C1 segment of cervical spinal cord (tissue), 14 donors: ENCODE measurements around the gene TBX2.
"Not testable (repeated sequence)": the region's sequence is repeated elsewhere in the genome, so short reads cannot be mapped to it uniquely, and the experiment has no call there.

Experiments
- DNase-seq, 14 donors: peaks; one replicate each; lab custom pipeline; 2025; lab: John Stamatoyannopoulos, UW

Gene TBX2

GRCh38 chr17:61399131-61400065 is at the start of gene TBX2:
Gene TBX2 (plus strand): TSS chr17:61399843. CDS start chr17:61400177, 334 bp downstream.
- peak in 1 of 14 donors; percentile 19 for DNase-seq

DNA sequence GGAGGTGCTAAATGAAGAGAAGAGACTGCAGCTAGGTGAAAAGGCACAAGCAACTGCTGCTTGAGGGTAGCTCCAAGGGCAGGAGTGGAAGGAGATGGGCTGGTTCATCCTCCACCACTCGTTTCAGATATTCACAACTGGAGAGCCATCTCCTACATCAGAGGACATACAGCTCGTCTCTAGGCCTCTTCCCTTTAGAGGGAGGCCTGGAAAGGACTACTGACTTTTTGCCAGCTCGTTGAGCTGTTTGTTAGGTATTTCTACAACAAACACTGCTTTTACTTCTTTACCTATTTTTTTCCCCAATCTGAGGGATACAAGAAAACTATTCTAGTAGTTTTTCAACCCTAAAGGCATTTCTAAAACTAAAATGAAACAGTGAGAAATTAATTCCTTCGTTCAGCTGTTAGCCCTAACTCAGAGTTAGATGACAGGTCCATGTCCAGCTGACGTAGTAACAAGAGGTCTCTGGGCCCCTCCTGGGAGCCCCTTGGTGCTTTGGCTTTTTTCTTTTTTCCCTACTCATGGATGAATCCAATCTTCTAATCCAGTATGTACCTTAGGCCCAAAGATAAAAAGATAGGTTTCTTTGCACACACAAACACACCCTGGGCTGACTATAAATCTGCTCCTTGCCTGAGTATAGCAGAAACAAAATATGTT is 47.8 kb upstream of the TBX2 start:
- DNase-seq: no peak

DNA sequence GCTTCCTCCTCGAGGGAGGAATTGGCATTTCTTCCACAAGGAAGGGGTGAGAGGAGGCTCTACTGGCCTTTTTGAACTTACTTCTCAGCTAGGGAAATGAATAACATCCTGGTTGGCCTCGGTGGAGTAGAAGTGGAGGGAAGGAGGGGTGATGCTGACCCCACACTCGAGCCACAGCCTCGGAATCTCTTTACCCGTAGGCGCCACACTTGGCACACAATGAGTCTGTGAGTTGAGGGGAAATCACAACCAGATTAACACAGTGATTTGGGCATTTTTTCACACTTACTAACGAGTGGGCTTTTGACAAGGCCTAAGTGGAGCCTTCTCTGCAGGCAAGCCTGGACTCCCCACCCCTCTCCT is 47.3 kb upstream of the TBX2 start:
- no peak for DNase-seq

DNA sequence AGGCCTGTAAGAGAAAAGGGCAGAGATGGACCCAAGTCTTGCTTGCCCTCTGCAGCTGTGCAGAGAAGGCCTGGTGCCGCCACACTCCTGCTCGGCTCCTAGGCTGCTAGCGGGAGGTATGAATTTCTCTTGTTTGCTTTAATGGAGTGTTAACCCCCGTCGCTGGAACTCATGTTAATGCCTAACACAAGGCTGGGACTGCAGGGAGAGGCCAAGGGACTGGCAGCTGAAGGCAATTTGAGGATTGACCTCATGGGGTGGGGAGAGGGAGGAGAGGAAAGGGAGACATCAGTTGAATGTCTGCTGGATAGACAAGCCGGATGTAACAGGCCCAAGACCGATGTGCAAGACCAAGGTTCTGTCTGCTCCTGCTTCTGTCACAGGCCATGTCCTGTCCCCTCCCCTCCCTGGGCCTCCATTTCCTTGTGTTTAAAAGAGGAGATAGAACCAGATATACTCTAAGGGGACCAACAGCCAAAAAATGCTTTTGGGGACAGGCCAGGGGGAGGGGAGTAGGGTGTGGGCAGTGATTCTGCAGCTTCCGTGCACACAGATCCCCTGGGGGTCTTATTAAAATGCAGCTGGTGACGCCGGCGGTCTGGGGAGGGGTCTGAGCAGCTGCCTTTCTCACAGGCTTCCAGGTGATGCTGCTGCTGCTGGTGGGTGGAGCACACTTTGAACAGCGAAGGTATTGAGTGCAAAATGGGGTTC is 46.7 kb upstream of the TBX2 start:
- no peak for DNase-seq

- DNase-seq: no peak
Observed at GRCh38 chr17:61353615-61354014, 46.0 kb upstream of the TBX2 start.

GRCh38 chr17:61354895-61355874 is 44.5 kb upstream of the TBX2 start:
- no peak for DNase-seq

GRCh38 chr17:61357061-61357460 is 42.6 kb upstream of the TBX2 start:
- not testable (repeated sequence) for DNase-seq

GRCh38 chr17:61359513-61359912 is 40.1 kb upstream of the TBX2 start:
- DNase-seq: not testable (repeated sequence)

GRCh38 chr17:61360318-61360943 is 39.2 kb upstream of the TBX2 start:
- DNase-seq: no peak

GRCh38 chr17:61361084-61361483 is 38.6 kb upstream of the TBX2 start:
- DNase-seq: no peak

- DNase-seq: no peak
Observed at GRCh38 chr17:61362396-61362795, 37.2 kb upstream of the TBX2 start.

DNA sequence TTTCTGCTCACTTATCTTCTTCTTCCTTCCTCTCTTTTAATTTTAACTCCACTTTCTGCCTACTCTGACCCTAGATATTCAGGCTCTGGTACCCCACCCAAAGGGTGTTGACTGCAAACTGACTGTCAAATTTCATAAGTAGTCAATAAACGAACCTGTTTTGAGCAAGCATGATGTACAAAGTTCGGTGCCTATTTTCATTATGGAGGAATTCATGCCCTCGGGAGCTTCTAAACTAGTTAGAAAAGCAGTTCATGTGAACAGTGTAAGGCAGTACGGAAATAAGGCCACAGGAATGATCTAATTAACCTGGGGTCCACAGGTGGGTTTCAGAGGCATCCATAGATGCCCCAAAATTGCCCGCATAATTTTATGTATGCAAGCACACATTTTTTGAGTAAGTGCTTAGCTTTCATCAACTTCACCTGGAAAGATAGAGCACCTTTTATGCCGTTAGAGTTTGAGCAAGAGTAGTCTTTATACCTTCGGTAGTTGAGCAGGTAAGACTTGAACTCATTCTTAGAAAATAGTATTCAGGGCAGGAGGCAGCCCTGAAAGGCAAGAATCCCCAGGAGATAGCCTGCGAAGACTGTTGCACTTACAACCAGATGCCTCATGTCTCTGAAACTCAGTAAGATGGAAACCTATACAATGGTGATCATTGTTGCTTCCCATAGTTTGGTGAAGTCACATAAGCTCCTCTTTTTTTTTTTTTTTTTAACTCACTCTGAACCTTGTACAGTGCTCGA is 36.6 kb upstream of the TBX2 start:
- DNase-seq: no peak

DNA sequence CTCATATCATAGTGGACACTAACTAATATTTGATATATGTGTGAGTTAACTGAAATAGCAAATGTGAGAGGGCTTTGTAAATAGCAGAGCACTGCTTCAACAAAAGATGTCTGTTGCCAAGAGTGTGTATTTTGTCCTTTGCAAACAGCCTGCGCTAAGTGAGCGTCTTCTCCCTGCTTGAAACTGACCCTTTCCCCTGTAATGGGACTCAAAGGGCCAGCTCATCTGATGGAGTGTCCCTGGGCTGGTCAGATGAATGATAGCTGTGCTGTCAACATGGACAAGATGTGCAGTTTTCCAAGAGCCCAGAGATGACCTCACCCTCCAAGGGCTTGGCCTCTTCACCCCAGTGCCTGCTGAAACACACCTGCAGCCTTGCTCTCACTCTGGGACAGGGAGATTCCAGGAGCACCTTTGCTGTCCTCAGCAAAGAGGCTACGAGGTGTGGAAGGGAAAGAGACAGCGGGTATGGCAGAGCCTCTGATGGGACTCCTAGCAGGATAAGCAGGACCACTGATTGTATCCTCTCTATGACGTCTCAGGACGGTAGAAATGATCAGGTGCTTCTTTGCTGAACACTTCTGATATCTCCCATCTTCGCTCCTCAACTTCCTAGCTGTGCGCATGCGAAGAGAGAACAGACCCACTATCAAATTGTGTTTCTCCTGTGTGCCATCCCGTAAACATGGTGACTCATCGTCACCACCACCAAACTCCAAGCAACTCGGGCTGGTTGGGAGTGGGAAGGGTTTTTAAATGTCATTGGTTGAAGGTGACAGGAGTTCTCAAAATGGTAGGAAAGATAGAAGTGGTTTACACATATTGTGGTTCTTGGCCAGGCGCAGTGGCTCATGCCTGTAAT is 35.8 kb upstream of the TBX2 start:
- DNase-seq: no peak

GRCh38 chr17:61364463-61364846 is 35.2 kb upstream of the TBX2 start:
- no peak for DNase-seq

DNA sequence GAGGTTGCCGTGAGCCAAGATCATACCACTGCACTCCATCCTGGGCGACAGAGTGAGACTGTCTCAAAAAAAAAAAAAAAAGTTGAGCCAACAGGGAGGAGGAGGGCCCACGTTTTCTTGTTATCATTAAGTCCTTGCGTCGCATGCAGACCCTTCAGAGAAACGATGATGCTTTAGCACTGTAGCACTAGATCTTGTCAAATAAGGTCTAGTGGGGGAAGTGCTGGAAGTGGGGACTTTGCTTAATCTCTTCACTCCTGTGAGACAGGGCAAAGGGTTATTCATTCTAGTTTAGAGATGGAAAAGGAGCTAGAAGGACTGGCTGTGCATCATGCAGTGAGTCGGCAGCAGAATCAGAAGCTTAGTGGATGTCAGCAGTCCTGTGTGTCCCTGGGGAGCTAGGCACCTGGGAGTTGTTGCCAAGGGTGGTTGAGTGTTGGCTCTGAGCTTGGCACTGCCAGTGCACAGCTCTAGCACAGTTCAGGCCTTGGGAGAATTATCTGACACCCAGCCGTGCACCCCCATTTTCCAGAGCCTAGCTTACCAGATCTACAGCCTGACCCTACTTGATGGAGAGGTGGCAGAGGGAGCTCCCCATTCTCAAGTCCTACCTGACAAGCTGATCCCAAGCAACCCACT is 33.4 kb upstream of the TBX2 start:
- DNase-seq: no peak

- peak in 1 of 14 donors; percentile 15 for DNase-seq
Observed at GRCh38 chr17:61366715-61367413, 32.8 kb upstream of the TBX2 start.

DNA sequence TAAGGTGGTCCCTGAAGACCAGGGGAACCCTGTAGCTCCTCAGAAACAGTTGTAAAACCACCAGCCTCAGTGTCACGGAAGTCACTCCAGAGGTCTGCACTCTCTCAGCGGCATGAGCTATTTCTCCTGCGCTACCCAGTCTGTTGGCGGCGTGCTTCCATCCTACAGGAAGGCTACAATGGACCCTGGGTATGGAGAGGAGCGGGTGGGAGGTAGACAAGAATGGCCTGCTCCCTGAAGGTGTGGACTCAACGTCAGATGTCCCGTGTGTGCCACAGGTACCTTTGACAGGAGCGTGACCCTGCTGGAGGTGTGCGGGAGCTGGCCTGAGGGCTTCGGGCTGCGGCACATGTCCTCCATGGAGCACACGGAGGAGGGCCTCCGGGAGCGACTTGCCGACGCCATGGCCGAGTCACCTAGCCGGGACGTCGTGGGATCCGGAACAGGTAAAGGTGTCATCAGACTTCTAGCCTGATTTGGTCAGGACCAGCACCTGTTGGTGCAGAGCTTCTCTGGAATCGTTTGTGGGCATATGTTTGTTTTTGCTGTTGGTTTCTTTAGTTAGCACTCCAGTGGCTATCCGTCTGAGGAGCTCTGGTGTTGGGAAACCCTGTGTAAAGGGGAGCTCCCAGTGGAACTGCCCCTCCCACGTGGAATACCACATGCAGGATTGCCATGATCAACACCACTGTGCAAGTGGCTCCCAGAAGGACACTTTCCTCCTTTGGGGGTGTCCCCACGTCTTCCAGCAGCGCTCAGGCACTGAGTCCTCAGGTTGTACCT is 31.4 kb upstream of the TBX2 start:
- no peak for DNase-seq
